Thoracic aorta (tissue), 2 donors: ENCODE measurements around the gene EMC9. TPM values are rescaled to one million over a fixed set of nuclear protein-coding genes. Genes with fewer than 3 reads are reported as not detected.

ENCODE experiments used
- ATAC-seq: fragments of 150-250 bp; one replicate; pipeline ENCODE4 v1.8.0; 2017; ENCODE audit warnings: low read depth; ENCODE audit not compliant: insufficient number of reproducible peaks, low FRiP score
- DNase-seq: peaks from one replicate; pipeline ENCODE4 v3.0.0-alpha.2; 2020; ENCODE audit warnings: low spot score
- H3K27ac ChIP-seq, 2 donors: fragments of 200-600 bp; sonication (generic); 1 replicate in 1 of 2; 2 replicates in 1 of 2; pipeline ENCODE4 v1.5.1; 2016; ENCODE audit warnings: mild to moderate bottlenecking in 2 of 2, moderate library complexity in 2 of 2
- H3K27me3 ChIP-seq: fragments of 200-600 bp; sonication (generic); replicated peaks from 2 replicates; pipeline ENCODE4 v1.6.0; 2016; ENCODE audit warnings: mild to moderate bottlenecking; ENCODE audit not compliant: insufficient read depth
- H3K36me3 ChIP-seq: fragments of 200-600 bp; sonication (generic); one replicate; pipeline ENCODE4 v1.5.1; 2016
- H3K4me1 ChIP-seq, 2 donors: fragments of 200-600 bp; sonication (generic); 1 replicate in 1 of 2; 2 replicates in 1 of 2; pipeline versions ENCODE4 v1.5.1 to v1.6.0; 2016; ENCODE audit warnings: low read depth in 2 of 2, mild to moderate bottlenecking in 1 of 2; ENCODE audit not compliant: control insufficient read depth in 1 of 2
- H3K4me3 ChIP-seq: fragments of 200-600 bp; sonication (generic); 2 replicates; pipeline ENCODE4 v1.5.1; 2016; ENCODE audit warnings: mild to moderate bottlenecking
- H3K9me3 ChIP-seq: fragments of 200-600 bp; sonication (generic); 2 replicates; pipeline ENCODE4 v1.5.1; 2016
- total RNA-seq, 2 donors: library from RNA; depleted of rRNA; stranded (reverse); fragments of >200 nt; gene quantifications; one replicate each; pipeline versions ENCODE4 v1.1.0 to v1.2.3, GENCODE V29; 2016
- TF ChIP-seq, protein P1 (sequence below): fragments of 200-600 bp; sonication (generic); IDR thresholded peaks from one replicate; pipeline ENCODE4 v1.5.1; 2019; ENCODE audit warnings: antibody characterized with exemption

Gene EMC9
- total RNA-seq, 2 donors from 2014 or later: 4.9 to 18.6 TPM

DNA sequence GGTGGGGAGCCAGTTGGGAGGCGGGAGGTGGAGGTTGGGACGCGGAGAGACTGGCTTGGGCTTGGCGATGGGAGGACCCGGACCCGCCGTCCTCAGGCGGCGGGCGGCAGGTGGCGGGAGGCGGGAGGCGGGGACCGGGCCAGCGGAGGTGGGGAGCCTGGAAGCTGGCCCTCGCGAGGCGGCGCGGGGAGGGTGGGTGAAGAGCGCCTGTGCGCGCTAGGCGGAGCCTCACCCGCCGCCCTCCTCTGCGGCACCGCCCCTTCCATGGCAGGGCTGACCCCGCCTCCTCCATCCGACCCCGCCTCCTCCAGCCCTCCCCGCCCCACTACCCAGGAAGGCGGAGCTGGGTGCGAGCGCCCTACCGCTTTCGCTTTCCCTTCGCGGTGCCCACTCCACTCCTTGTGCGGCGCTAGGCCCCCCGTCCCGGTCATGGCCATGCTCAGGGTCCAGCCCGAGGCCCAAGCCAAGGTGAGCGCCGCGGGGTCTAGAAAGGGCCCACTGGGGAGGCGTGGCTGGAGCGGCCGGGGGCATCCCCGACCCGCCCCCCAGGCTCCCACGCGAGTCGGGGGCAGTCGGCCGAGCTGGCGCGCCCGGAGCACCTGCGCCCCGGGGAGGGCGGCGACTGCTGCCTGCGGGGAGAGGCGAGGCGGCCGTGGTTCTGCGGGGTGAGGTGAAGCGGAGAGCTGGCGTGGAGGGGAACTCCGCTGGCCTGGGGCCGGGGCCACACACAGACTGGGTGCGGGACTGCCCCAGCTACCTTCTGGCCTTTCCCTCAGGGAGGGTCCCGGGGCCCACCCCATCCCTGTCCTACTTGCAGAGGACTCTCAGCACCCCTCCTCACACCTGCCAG is 5.3 kb downstream of the EMC9 start, which contains the start of gene PSME1:
Gene PSME1 (plus strand): TSS at position 361 of the 850 bp plus-strand sequence. CDS start 69 bp downstream, at position 430.
- TF ChIP-seq, protein P1, sequence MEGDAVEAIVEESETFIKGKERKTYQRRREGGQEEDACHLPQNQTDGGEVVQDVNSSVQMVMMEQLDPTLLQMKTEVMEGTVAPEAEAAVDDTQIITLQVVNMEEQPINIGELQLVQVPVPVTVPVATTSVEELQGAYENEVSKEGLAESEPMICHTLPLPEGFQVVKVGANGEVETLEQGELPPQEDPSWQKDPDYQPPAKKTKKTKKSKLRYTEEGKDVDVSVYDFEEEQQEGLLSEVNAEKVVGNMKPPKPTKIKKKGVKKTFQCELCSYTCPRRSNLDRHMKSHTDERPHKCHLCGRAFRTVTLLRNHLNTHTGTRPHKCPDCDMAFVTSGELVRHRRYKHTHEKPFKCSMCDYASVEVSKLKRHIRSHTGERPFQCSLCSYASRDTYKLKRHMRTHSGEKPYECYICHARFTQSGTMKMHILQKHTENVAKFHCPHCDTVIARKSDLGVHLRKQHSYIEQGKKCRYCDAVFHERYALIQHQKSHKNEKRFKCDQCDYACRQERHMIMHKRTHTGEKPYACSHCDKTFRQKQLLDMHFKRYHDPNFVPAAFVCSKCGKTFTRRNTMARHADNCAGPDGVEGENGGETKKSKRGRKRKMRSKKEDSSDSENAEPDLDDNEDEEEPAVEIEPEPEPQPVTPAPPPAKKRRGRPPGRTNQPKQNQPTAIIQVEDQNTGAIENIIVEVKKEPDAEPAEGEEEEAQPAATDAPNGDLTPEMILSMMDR: no peak
- H3K9me3 ChIP-seq: no peaks in the 10 kb centered on the region
- peak within 1 kb of the TSS; percentile 95 for H3K4me3 ChIP-seq
- DNase-seq (peak; percentile 81), ATAC-seq (peak; percentile 83)
- H3K27me3 ChIP-seq: no peaks in the 10 kb centered on the region
- peak within 1 kb of the TSS; percentile 57 to 84 for H3K27ac ChIP-seq
- H3K4me1 ChIP-seq: peaks cover 12 to 30% of the 10 kb centered on the region in 2 donors
- peaks cover 13% of the 10 kb centered on the region for H3K36me3 ChIP-seq

DNA sequence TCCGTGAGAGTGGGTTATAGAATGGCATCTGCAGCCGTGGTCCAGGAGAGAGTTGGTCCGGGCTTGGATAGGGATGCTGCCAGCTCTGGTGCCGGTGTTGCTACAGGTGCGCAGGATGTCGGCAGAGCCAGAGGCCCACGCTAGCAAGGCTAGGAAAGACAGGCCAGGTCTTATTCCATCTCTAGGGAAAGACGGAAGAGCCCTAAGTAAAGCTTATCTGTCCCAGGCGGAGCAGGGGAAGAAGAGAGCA is 5.9 kb downstream of the EMC9 start:
- H3K36me3 ChIP-seq: peaks cover 13% of the 10 kb centered on the region
- ATAC-seq (no peak), DNase-seq (no peak)
- H3K27ac ChIP-seq: peak overlapping the region; percentile 29 to 84
- H3K4me1 ChIP-seq: peaks cover 12 to 30% of the 10 kb centered on the region in 2 donors
- H3K27me3 ChIP-seq: no peaks in the 10 kb centered on the region
- TF ChIP-seq, protein P1: no peak
- peak overlapping the region; percentile 95 for H3K4me3 ChIP-seq
- no peaks in the 10 kb centered on the region for H3K9me3 ChIP-seq

GRCh38 chr14:24133735-24134134 is 7.7 kb downstream of the EMC9 start:
- no peak for DNase-seq
- Histone ChIP-seq H3K4me1 (peaks cover 8 to 19% of the 10 kb centered on the region in 2 donors), H3K36me3 (peaks cover 7% of the 10 kb centered on the region), H3K4me3 (no peak overlapping the region), H3K27ac (no peak overlapping the region), H3K27me3 (no peaks in the 10 kb centered on the region), H3K9me3 (no peaks in the 10 kb centered on the region)
- ATAC-seq: no peak
- TF ChIP-seq, protein P1: no peak

- Histone ChIP-seq H3K27ac (no peak overlapping the region), H3K36me3 (no peaks in the 10 kb centered on the region), H3K4me1 (peaks cover 8 to 19% of the 10 kb centered on the region in 2 donors), H3K4me3 (no peak overlapping the region), H3K9me3 (no peaks in the 10 kb centered on the region), H3K27me3 (no peaks in the 10 kb centered on the region)
- TF ChIP-seq, protein P1: no peak
- DNase-seq: no peak
- ATAC-seq: no peak
Measured at GRCh38 chr14:24132976-24133375, 8.4 kb downstream of the EMC9 start.

- ATAC-seq (no peak), DNase-seq (no peak)
- TF ChIP-seq, protein P1: no peak
- Histone ChIP-seq H3K4me3 (no peak overlapping the region), H3K9me3 (no peaks in the 10 kb centered on the region), H3K36me3 (no peaks in the 10 kb centered on the region), H3K4me1 (peaks cover 7 to 13% of the 10 kb centered on the region in 2 donors), H3K27me3 (no peaks in the 10 kb centered on the region), H3K27ac (no peak overlapping the region)
Measured at GRCh38 chr14:24132061-24132685, 9.2 kb downstream of the EMC9 start.
